Measurements from ENCODE around the gene UAP1L1. TPM values are rescaled to one million over a fixed set of nuclear protein-coding genes. Genes with fewer than 3 reads are reported as not detected.

UAP1L1 gene
- total RNA-seq, 4 donors from 2014 or later, result 0.51 to 13.8 (median 5.3) TPM

- peak; percentile 98 for DNase-seq
- H3K4me3 ChIP-seq, result peak within 1 kb of the TSS; percentile 35 to 67
- H3K36me3 ChIP-seq, result no peaks in the 10 kb centered on the region
- H3K4me1 ChIP-seq, result peaks cover 0 to 5% of the 10 kb centered on the region in 2 donors
- H3K9me3 ChIP-seq, result no peaks in the 10 kb centered on the region
- intact Hi-C loops (cut with DNase I; ENCODE audit: low total_unique reads), result no loop called here
- peak; percentile 79 to 86 for TF ChIP-seq POLR2A (IDR thresholded peaks at IDR 0.05)
- peak in 1 of 4 experiments; percentile 39 for TF ChIP-seq CTCF (IDR thresholded peaks at IDR 0.05)
- H3K27ac ChIP-seq, result peak within 1 kb of the TSS; percentile 74 to 82
- no peaks in the 10 kb centered on the region for H3K27me3 ChIP-seq
These were observed 9.5 kb downstream of the UAP1L1 start, which contains the start of gene MAN1B1 for GRCh38 chr9:137086531-137087408. Gene MAN1B1, plus strand, starts transcription at chr9:137086985. Its CDS starts 15 bp downstream, at chr9:137087000.

GRCh38 chr9:137087409-137087925 is 10.2 kb downstream of the UAP1L1 start:
- no peaks in the 10 kb centered on the region for H3K9me3 ChIP-seq
- H3K27ac ChIP-seq, result peak overlapping the region; percentile 74 to 82
- TF ChIP-seq POLR2A (IDR thresholded peaks at IDR 0.05) (no peak), CTCF (IDR thresholded peaks at IDR 0.05) (no peak)
- peaks cover 0 to 5% of the 10 kb centered on the region in 2 donors for H3K4me1 ChIP-seq
- no peaks in the 10 kb centered on the region for H3K36me3 ChIP-seq
- DNase-seq, result no peak
- H3K4me3 ChIP-seq, result peak overlapping the region; percentile 35 to 67
- H3K27me3 ChIP-seq, result no peaks in the 10 kb centered on the region
- intact Hi-C loops (cut with DNase I; ENCODE audit: low total_unique reads), result no loop called here

GRCh38 chr9:137088121-137088520 is 10.8 kb downstream of the UAP1L1 start:
- Histone ChIP-seq H3K9me3 (no peaks in the 10 kb centered on the region), H3K4me1 (peaks cover 0 to 5% of the 10 kb centered on the region in 2 donors), H3K36me3 (no peaks in the 10 kb centered on the region), H3K27ac (no peak overlapping the region), H3K4me3 (no peak overlapping the region), H3K27me3 (no peaks in the 10 kb centered on the region)
- no peak for DNase-seq
- intact Hi-C loops (cut with DNase I; ENCODE audit: low total_unique reads), result no loop called here
- TF ChIP-seq CTCF (IDR thresholded peaks at IDR 0.05), result no peak
- TF ChIP-seq POLR2A (IDR thresholded peaks at IDR 0.05), result no peak

- no peak for DNase-seq
- H3K4me3 ChIP-seq, result no peak overlapping the region
- intact Hi-C loops (cut with DNase I; ENCODE audit: low total_unique reads), result no loop called here
- no peaks in the 10 kb centered on the region for H3K36me3 ChIP-seq
- H3K27ac ChIP-seq, result no peak overlapping the region
- peaks cover 0 to 5% of the 10 kb centered on the region in 2 donors for H3K4me1 ChIP-seq
- TF ChIP-seq POLR2A (IDR thresholded peaks at IDR 0.05) (no peak), CTCF (IDR thresholded peaks at IDR 0.05) (no peak)
- no peaks in the 10 kb centered on the region for H3K27me3 ChIP-seq
- no peaks in the 10 kb centered on the region for H3K9me3 ChIP-seq
These were observed 12.1 kb downstream of the UAP1L1 start for GRCh38 chr9:137089232-137089947.
